SK-N-SH (cell line): Measurements from ENCODE around the gene KLHL22. TPM values are rescaled to one million over a fixed set of nuclear protein-coding genes. Genes with fewer than 3 reads are reported as not detected.

Experiments
- polyA plus RNA-seq, 3 experiments: library from polyadenylated mRNA; depleted of rRNA; stranded (reverse); fragments of >200 nt; gene quantifications; 2 replicates each; pipeline ENCODE4 v1.2.3, GENCODE V29; 2012
- small RNA-seq, 7 experiments: library from RNA; depleted of rRNA; stranded (forward); fragments of <200 nt; gene quantifications; one replicate each; pipeline ENCODE3, GENCODE V24; 2012

KLHL22 gene
- polyA plus RNA-seq, 1 of the 3 experiments (the other 2 are of a cell fraction): 26.5 TPM

Small RNA genes within 50 kb of the gene (small RNA-seq; reads per million reads assigned to genes)
- 0 reads per million in 7 experiments for gene RF00019
- 0 reads per million in 7 experiments for gene RN7SL812P
- gene RNU6-225P: 0 to 3.4 (median 0) reads per million in 7 experiments
- gene RNY1P9: 0 reads per million in 7 experiments

Other genes starting within 250 kb of the KLHL22 start
- 0.23 and 0.39 TPM in 2 replicates for gene RTN4R, start 227.5 kb downstream of the KLHL22 start, polyA plus RNA-seq (2012; rRNA removed)
- gene DGCR6L, start 175.7 kb downstream of the KLHL22 start, polyA plus RNA-seq (2012; rRNA removed): 53.9 and 59.8 TPM in 2 replicates
- gene ZNF74, start 101.6 kb downstream of the KLHL22 start, polyA plus RNA-seq (2012; rRNA removed): 8.0 and 9.9 TPM in 2 replicates
- gene SCARF2, start 58.0 kb downstream of the KLHL22 start, polyA plus RNA-seq (2012; rRNA removed): 32.1 and 49.0 TPM in 2 replicates
- 36.0 and 45.1 TPM in 2 replicates for gene MED15, start 11.8 kb upstream of the KLHL22 start, polyA plus RNA-seq (2012; rRNA removed)